ENCODE results near the gene PLXNA1.

The PLXNA1 gene

DNA sequence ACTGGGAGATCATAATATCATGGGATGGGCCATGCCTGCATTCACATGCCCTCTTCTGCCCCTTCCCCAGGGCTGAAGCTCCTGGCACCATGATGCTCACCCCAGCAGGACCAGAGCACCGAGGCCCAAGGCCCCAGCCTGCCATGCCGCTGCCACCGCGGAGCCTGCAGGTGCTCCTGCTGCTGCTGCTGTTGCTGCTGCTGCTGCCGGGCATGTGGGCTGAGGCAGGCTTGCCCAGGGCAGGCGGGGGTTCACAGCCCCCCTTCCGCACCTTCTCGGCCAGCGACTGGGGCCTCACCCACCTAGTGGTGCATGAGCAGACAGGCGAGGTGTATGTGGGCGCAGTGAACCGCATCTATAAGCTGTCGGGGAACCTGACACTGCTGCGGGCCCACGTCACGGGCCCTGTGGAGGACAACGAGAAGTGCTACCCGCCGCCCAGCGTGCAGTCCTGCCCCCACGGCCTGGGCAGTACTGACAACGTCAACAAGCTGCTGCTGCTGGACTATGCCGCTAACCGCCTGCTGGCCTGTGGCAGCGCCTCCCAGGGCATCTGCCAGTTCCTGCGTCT, 5.6 kb downstream of the PLXNA1 start:
- Histone ChIP-seq H3K27ac (replicated peaks) (no peak overlapping the region), H3K4me3 (replicated peaks; ENCODE audit: insufficient read depth, low read length) (no peak overlapping the region), H3K27me3 (ENCODE audit: insufficient read depth, poor library complexity, severe bottlenecking) (peaks cover 11% of the 10 kb centered on the region)
- TF ChIP-seq, protein P1, sequence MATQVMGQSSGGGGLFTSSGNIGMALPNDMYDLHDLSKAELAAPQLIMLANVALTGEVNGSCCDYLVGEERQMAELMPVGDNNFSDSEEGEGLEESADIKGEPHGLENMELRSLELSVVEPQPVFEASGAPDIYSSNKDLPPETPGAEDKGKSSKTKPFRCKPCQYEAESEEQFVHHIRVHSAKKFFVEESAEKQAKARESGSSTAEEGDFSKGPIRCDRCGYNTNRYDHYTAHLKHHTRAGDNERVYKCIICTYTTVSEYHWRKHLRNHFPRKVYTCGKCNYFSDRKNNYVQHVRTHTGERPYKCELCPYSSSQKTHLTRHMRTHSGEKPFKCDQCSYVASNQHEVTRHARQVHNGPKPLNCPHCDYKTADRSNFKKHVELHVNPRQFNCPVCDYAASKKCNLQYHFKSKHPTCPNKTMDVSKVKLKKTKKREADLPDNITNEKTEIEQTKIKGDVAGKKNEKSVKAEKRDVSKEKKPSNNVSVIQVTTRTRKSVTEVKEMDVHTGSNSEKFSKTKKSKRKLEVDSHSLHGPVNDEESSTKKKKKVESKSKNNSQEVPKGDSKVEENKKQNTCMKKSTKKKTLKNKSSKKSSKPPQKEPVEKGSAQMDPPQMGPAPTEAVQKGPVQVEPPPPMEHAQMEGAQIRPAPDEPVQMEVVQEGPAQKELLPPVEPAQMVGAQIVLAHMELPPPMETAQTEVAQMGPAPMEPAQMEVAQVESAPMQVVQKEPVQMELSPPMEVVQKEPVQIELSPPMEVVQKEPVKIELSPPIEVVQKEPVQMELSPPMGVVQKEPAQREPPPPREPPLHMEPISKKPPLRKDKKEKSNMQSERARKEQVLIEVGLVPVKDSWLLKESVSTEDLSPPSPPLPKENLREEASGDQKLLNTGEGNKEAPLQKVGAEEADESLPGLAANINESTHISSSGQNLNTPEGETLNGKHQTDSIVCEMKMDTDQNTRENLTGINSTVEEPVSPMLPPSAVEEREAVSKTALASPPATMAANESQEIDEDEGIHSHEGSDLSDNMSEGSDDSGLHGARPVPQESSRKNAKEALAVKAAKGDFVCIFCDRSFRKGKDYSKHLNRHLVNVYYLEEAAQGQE (IDR thresholded peaks at IDR 0.05; ENCODE audit: insufficient replicate concordance, low read depth), result no peak
- TF ChIP-seq, protein P2, sequence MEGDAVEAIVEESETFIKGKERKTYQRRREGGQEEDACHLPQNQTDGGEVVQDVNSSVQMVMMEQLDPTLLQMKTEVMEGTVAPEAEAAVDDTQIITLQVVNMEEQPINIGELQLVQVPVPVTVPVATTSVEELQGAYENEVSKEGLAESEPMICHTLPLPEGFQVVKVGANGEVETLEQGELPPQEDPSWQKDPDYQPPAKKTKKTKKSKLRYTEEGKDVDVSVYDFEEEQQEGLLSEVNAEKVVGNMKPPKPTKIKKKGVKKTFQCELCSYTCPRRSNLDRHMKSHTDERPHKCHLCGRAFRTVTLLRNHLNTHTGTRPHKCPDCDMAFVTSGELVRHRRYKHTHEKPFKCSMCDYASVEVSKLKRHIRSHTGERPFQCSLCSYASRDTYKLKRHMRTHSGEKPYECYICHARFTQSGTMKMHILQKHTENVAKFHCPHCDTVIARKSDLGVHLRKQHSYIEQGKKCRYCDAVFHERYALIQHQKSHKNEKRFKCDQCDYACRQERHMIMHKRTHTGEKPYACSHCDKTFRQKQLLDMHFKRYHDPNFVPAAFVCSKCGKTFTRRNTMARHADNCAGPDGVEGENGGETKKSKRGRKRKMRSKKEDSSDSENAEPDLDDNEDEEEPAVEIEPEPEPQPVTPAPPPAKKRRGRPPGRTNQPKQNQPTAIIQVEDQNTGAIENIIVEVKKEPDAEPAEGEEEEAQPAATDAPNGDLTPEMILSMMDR (IDR thresholded peaks at IDR 0.05; ENCODE audit: insufficient read depth, low read length), result no peak
- TF ChIP-seq GABPA (IDR thresholded peaks at IDR 0.05; ENCODE audit: low read depth) (no peak), SPI1 (IDR thresholded peaks at IDR 0.05; ENCODE audit: borderline replicate concordance, low read depth) (no peak), POLR2AphosphoS5 (IDR thresholded peaks at IDR 0.05; ENCODE audit: low read depth) (no peak)
- DNase-seq (ENCODE audit: low read depth in 1 of 2, low spot score in 1 of 2), result no peak

DNA sequence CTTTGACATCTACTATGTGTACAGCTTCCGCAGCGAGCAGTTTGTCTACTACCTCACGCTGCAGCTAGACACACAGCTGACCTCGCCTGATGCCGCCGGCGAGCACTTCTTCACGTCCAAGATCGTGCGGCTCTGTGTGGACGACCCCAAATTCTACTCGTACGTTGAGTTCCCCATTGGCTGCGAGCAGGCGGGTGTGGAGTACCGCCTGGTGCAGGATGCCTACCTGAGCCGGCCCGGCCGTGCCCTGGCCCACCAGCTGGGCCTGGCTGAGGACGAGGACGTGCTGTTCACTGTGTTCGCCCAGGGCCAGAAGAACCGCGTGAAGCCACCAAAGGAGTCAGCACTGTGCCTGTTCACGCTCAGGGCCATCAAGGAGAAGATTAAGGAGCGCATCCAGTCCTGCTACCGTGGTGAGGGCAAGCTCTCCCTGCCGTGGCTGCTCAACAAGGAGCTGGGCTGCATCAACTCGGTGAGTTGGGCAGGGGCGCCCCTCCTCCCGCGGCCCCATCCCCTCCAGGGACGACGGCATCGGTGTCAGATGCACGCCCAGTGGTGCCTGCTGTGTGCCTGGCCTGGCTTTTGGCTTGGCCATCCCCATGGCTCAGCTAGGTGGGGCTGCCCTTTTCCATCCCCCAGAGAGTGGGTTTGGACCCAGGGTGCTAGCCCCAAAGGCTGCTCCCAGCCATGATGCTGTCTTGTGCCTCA, 6.6 kb downstream of the PLXNA1 start:
- no peak overlapping the region for H3K4me3 ChIP-seq (replicated peaks; ENCODE audit: insufficient read depth, low read length)
- no peak for DNase-seq (ENCODE audit: low read depth in 1 of 2, low spot score in 1 of 2)
- H3K27ac ChIP-seq (replicated peaks), result no peak overlapping the region
- H3K27me3 ChIP-seq (ENCODE audit: insufficient read depth, poor library complexity, severe bottlenecking), result peaks cover 2% of the 10 kb centered on the region
- TF ChIP-seq, protein P2 (IDR thresholded peaks at IDR 0.05; ENCODE audit: insufficient read depth, low read length), result no peak
- TF ChIP-seq, protein P1 (IDR thresholded peaks at IDR 0.05; ENCODE audit: insufficient replicate concordance, low read depth), result no peak
- no peak for TF ChIP-seq POLR2AphosphoS5 (IDR thresholded peaks at IDR 0.05; ENCODE audit: low read depth)
- TF ChIP-seq SPI1 (IDR thresholded peaks at IDR 0.05; ENCODE audit: borderline replicate concordance, low read depth), result no peak
- no peak for TF ChIP-seq GABPA (IDR thresholded peaks at IDR 0.05; ENCODE audit: low read depth)

DNA sequence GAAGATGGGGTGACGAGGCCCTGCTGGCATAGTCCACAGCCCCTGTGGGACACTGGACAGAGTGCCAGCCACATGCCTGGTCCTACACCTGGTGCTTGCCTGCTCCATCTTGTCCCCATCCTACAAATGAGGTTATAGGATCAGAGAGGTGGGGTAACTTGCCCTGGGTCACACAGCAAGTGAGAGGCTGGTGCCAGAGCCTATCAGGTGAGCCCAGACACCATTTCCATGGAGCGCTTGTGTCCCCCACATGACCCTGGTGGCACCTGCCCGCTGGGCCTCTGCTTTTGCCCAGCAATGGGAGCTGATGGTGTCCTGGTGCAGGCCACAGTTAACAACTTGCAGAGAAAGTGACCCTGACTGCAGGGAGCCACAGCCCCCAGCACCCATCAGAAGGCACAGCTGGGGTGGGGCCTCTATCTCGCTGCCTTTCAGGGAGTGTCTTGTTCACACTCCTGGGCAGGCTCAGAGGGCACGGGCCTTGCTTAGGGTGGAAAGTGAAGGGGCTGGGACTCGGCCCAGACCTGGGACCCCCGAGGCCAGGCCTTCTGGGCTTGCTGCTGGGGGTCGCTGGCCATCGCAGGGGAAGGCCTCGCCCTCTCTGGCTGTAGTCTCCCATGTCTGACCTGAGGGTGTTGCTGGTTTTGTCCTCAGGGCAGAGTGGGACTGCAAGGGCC, 7.2 kb downstream of the PLXNA1 start:
- H3K27ac ChIP-seq (replicated peaks), result no peak overlapping the region
- no peaks in the 10 kb centered on the region for H3K27me3 ChIP-seq (ENCODE audit: insufficient read depth, poor library complexity, severe bottlenecking)
- TF ChIP-seq SPI1 (IDR thresholded peaks at IDR 0.05; ENCODE audit: borderline replicate concordance, low read depth) (no peak), POLR2AphosphoS5 (IDR thresholded peaks at IDR 0.05; ENCODE audit: low read depth) (no peak), GABPA (IDR thresholded peaks at IDR 0.05; ENCODE audit: low read depth) (no peak)
- TF ChIP-seq, protein P1 (IDR thresholded peaks at IDR 0.05; ENCODE audit: insufficient replicate concordance, low read depth), result no peak
- H3K4me3 ChIP-seq (replicated peaks; ENCODE audit: insufficient read depth, low read length), result no peak overlapping the region
- no peak for DNase-seq (ENCODE audit: low read depth in 1 of 2, low spot score in 1 of 2)

All from HL-60 (cell line).